Neural progenitor cell (in vitro differentiated cells): ENCODE measurements around the gene PDE8B. TPM values are rescaled to one million over a fixed set of nuclear protein-coding genes. Genes with fewer than 3 reads are reported as not detected.

Source experiments
- DNase-seq: peaks from one replicate; pipeline ENCODE4 v3.0.0-alpha.2; 2016; ENCODE audit warnings: low spot score
- H2AFZ ChIP-seq: fragments of 200-600 bp; sonication (generic); replicated peaks from 2 replicates; pipeline ENCODE4 v1.6.1; 2016; ENCODE audit warnings: antibody characterized with exemption
- H3F3A ChIP-seq: fragments of 200-600 bp; sonication (generic); 2 replicates; pipeline ENCODE4 v1.6.1; 2016; ENCODE audit warnings: antibody characterized with exemption, low read depth
- H3K27ac ChIP-seq: fragments of 200-600 bp; sonication (generic); 2 replicates; pipeline ENCODE4 v1.5.1; 2016; ENCODE audit warnings: mild to moderate bottlenecking
- H3K27me3 ChIP-seq: fragments of 200-600 bp; sonication (generic); 2 replicates; pipeline ENCODE4 v1.6.1; 2016; ENCODE audit warnings: mild to moderate bottlenecking, moderate library complexity
- H3K36me3 ChIP-seq: fragments of 200-600 bp; sonication (generic); 2 replicates; pipeline ENCODE4 v1.5.1; 2016
- H3K4me1 ChIP-seq: fragments of 200-600 bp; sonication (generic); 2 replicates; pipeline ENCODE4 v1.6.1; 2016; ENCODE audit warnings: mixed run types
- H3K4me2 ChIP-seq: fragments of 200-600 bp; sonication (generic); 2 replicates; pipeline ENCODE4 v1.6.1; 2016
- H3K4me3 ChIP-seq: fragments of 200-600 bp; sonication (generic); 2 replicates; pipeline ENCODE4 v1.5.1; 2016
- H3K79me2 ChIP-seq: fragments of 200-600 bp; sonication (generic); 2 replicates; pipeline ENCODE4 v1.6.1; 2016; ENCODE audit warnings: low read depth
- H3K9ac ChIP-seq: fragments of 200-600 bp; sonication (generic); 2 replicates; pipeline ENCODE4 v1.6.1; 2016
- H3K9me3 ChIP-seq: fragments of 200-600 bp; sonication (generic); 2 replicates; pipeline ENCODE4 v1.5.1; 2016; ENCODE audit warnings: low read depth
- H4K20me1 ChIP-seq: fragments of 200-600 bp; sonication (generic); 2 replicates; pipeline ENCODE4 v1.6.1; 2016; ENCODE audit warnings: low read depth
- H3K27ac Mint-ChIP-seq: 3 replicates; pipeline ENCODE4 v1.8.0; 2021; ENCODE audit warnings: mixed read lengths
- H3K27me3 Mint-ChIP-seq: 2 replicates; pipeline ENCODE4 v1.8.0; 2022; ENCODE audit warnings: low read depth, mild to moderate bottlenecking, inconsistent platforms, moderate library complexity, mixed read lengths; ENCODE audit not compliant: insufficient read depth
- H3K36me3 Mint-ChIP-seq: 3 replicates; pipeline ENCODE4 v1.8.0; 2021; ENCODE audit warnings: mixed read lengths
- H3K4me1 Mint-ChIP-seq: 3 replicates; pipeline ENCODE4 v1.8.0; 2021; ENCODE audit warnings: mixed read lengths
- H3K4me3 Mint-ChIP-seq: 3 replicates; pipeline ENCODE4 v1.8.0; 2021; ENCODE audit warnings: mild to moderate bottlenecking, moderate library complexity, mixed read lengths
- H3K9me3 Mint-ChIP-seq: 3 replicates; pipeline ENCODE4 v1.8.0; 2020; ENCODE audit warnings: mixed read lengths
- EZH2 ChIP-seq: fragments of 200-600 bp; sonication (generic); IDR thresholded peaks from 2 replicates; pipeline ENCODE4 v1.6.1; 2017; ENCODE audit warnings: antibody characterized with exemption, mild to moderate bottlenecking, moderate library complexity
- EZH2phosphoT487 ChIP-seq: fragments of 200-600 bp; sonication (generic); IDR thresholded peaks from 2 replicates; pipeline ENCODE4 v1.6.1; 2017; ENCODE audit warnings: antibody characterized with exemption
- total RNA-seq: library from RNA; depleted of rRNA; stranded (reverse); fragments of >200 nt; gene quantifications from 2 replicates; pipeline ENCODE4 v1.2.3, GENCODE V29; 2015; ENCODE audit warnings: low replicate concordance
- TF ChIP-seq, protein P1 (sequence below): fragments of 200-600 bp; sonication (generic); IDR thresholded peaks from 2 replicates; pipeline ENCODE4 v1.5.1; 2017; ENCODE audit warnings: antibody characterized with exemption, mild to moderate bottlenecking

PDE8B gene
- total RNA-seq, 1 donor from 2014 or later = 4.3 TPM

DNA sequence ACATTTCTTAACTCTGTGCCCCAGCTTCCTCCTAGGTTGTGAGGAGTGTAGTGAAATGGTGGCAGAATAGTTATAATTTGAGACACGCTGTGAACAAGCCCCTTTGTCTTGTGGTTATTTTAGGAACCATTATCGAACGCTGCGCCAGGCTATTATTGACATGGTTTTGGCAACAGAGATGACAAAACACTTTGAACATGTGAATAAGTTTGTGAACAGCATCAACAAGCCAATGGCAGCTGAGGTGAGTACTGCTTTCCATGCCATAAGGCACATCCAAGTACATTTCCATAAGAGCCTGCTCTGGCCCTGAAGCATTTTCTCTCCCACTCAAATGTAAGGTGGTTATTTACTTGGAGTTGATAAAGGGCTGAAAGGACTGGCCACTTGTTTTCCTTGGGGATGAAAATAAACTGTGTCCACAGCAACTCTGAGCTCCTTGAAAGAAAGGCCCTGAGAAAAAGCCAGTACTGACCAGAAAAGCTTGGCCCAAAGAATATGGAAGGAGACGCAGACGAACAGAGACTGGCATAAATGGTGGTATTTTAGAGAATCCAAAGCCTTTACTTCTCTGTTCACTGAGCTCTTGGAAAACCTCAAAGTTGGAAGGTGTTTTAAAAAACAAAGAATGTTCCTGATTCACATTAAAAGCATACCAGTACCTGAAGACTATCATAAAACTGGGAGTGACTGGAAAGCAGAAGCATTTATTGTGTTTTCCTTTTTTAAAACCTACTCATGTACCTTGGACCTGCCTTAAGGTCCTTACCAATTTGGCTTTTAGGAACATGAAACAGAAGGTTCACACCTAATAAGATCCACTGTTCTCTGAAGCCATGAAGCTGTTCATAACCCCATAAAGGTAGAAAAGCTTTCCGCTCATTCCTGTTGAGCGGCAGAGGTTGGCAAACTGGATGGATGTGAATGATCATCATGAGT lies 209.4 kb downstream of the PDE8B start:
- H3K36me3 Mint-ChIP-seq = peaks cover 5% of the 10 kb centered on the region
- no peaks in the 10 kb centered on the region for H3K9me3 Mint-ChIP-seq
- H4K20me1 ChIP-seq = no peaks in the 10 kb centered on the region
- no peak overlapping the region for H3K4me2 ChIP-seq
- H3K27ac Mint-ChIP-seq = no peak overlapping the region
- TF ChIP-seq, protein P1, sequence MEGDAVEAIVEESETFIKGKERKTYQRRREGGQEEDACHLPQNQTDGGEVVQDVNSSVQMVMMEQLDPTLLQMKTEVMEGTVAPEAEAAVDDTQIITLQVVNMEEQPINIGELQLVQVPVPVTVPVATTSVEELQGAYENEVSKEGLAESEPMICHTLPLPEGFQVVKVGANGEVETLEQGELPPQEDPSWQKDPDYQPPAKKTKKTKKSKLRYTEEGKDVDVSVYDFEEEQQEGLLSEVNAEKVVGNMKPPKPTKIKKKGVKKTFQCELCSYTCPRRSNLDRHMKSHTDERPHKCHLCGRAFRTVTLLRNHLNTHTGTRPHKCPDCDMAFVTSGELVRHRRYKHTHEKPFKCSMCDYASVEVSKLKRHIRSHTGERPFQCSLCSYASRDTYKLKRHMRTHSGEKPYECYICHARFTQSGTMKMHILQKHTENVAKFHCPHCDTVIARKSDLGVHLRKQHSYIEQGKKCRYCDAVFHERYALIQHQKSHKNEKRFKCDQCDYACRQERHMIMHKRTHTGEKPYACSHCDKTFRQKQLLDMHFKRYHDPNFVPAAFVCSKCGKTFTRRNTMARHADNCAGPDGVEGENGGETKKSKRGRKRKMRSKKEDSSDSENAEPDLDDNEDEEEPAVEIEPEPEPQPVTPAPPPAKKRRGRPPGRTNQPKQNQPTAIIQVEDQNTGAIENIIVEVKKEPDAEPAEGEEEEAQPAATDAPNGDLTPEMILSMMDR = no peak
- TF ChIP-seq EZH2phosphoT487 (no peak), EZH2 (no peak)
- no peaks in the 10 kb centered on the region for H3K79me2 ChIP-seq
- H3K36me3 ChIP-seq = no peaks in the 10 kb centered on the region
- H3K9me3 ChIP-seq = no peaks in the 10 kb centered on the region
- H2AFZ ChIP-seq = no peak overlapping the region
- no peaks in the 10 kb centered on the region for H3F3A ChIP-seq
- H3K9ac ChIP-seq = no peak overlapping the region
- H3K27me3 Mint-ChIP-seq = peaks cover 3% of the 10 kb centered on the region
- DNase-seq = no peak
- H3K4me1 ChIP-seq = no peaks in the 10 kb centered on the region
- no peak overlapping the region for H3K4me3 Mint-ChIP-seq
- no peak overlapping the region for H3K4me3 ChIP-seq
- no peak overlapping the region for H3K27ac ChIP-seq
- H3K27me3 ChIP-seq = no peaks in the 10 kb centered on the region
- H3K4me1 Mint-ChIP-seq = no peaks in the 10 kb centered on the region

DNA sequence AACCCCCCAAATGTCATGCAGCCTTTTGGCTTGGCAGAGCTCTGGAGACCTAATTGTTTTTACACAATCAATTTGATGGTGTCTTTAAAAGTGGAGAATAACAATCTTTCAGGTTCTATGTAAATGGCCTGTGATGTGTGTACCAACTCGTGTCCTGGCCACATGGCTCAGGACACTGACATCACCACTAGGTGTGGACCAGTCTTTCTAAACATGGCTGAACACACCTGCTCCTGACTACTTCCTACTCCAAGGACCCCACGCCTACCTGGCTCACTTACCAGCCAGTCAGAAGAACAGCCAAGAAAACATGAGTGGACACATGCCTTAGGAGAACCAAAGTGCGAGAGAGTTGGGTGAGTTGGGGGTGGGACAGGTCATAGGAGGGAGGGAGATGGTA lies 210.5 kb downstream of the PDE8B start:
- H3K27me3 Mint-ChIP-seq = peaks cover 3% of the 10 kb centered on the region
- no peak overlapping the region for H3K4me3 Mint-ChIP-seq

DNA sequence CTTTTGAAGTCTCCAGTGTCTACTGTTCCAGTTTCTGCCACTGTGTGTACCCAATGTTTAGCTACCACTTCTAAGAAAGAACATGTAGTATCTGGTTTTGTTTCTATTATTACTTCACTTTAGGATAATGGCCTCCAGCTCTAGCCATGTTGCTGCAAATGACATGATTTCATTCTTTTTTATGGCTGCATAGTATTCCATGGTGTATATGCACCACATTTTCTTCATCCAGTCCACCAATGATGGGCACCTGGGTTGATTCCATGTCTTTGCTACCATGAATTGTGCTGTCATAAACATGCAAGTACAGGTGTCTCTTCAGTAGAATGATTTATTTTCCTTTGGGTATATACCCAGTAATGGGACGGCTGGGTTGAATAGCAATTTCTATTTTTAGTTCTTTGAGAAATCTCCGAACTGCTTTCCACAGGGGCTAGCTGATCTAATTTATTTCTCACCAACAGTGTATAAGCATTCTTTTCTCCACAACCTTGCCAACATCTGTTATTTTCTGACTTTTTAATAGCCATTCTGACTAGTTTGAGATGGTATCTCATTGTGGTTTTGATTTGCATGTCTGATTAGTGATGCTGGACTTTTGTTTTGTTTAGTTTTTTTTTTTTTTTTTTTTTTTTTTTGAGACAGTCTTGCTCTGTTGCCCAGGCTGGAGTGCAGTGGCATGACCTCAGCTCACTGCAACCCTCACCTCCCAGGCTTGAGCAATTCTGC lies 212.7 kb downstream of the PDE8B start:
- DNase-seq = no peak
- no peak overlapping the region for H2AFZ ChIP-seq
- H3K27ac Mint-ChIP-seq = no peak overlapping the region
- H3K4me1 ChIP-seq = no peaks in the 10 kb centered on the region
- H3K36me3 Mint-ChIP-seq = peaks cover 9% of the 10 kb centered on the region
- no peaks in the 10 kb centered on the region for H4K20me1 ChIP-seq
- no peaks in the 10 kb centered on the region for H3K9me3 ChIP-seq
- H3K27ac ChIP-seq = no peak overlapping the region
- no peak overlapping the region for H3K9ac ChIP-seq
- TF ChIP-seq, protein P1 = no peak
- no peak for TF ChIP-seq EZH2phosphoT487
- no peak for TF ChIP-seq EZH2
- H3K27me3 Mint-ChIP-seq = peaks cover 3% of the 10 kb centered on the region
- no peaks in the 10 kb centered on the region for H3K9me3 Mint-ChIP-seq
- H3K4me3 Mint-ChIP-seq = no peak overlapping the region
- H3K4me2 ChIP-seq = no peak overlapping the region
- no peaks in the 10 kb centered on the region for H3K36me3 ChIP-seq
- H3K4me1 Mint-ChIP-seq = no peaks in the 10 kb centered on the region
- no peaks in the 10 kb centered on the region for H3K27me3 ChIP-seq
- no peaks in the 10 kb centered on the region for H3K79me2 ChIP-seq
- H3K4me3 ChIP-seq = no peak overlapping the region
- H3F3A ChIP-seq = no peaks in the 10 kb centered on the region

More for the DNA sequence above, 210.5 kb downstream of the PDE8B start:
- no peaks in the 10 kb centered on the region for H4K20me1 ChIP-seq
- no peak overlapping the region for H2AFZ ChIP-seq
- H3K9me3 ChIP-seq = no peaks in the 10 kb centered on the region
- Mint-ChIP-seq H3K9me3 (no peaks in the 10 kb centered on the region), H3K4me1 (no peaks in the 10 kb centered on the region), H3K27ac (no peak overlapping the region), H3K36me3 (peaks cover 7% of the 10 kb centered on the region)
- H3K4me2 ChIP-seq = no peak overlapping the region
- H3F3A ChIP-seq = no peaks in the 10 kb centered on the region
- H3K9ac ChIP-seq = no peak overlapping the region
- no peaks in the 10 kb centered on the region for H3K79me2 ChIP-seq
- no peaks in the 10 kb centered on the region for H3K27me3 ChIP-seq
- no peak for DNase-seq
- TF ChIP-seq EZH2 (no peak), EZH2phosphoT487 (no peak)
- TF ChIP-seq, protein P1 = no peak
- H3K36me3 ChIP-seq = no peaks in the 10 kb centered on the region
- H3K4me1 ChIP-seq = no peaks in the 10 kb centered on the region
- no peak overlapping the region for H3K27ac ChIP-seq
- no peak overlapping the region for H3K4me3 ChIP-seq
